ENCODE measurements around the gene EPHB3.

DNA sequence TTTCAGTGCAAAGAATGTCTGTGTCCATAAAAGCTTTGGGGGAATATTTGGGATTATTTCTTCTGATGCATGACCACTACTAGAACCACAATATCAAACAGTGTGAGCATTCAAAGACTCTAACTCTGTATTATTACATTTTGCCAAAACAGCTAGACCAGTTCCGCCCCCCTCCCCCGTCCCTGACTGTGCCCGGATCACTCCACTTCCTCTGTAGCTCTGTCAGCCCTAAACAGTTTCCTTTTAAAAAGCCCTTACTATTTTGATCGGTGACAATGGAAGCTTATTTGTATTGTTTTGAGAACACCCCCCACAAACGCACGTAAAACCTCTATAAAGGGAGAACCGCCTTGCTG, 36.6 kb upstream of the EPHB3 start:
- TF ChIP-seq, protein P1, sequence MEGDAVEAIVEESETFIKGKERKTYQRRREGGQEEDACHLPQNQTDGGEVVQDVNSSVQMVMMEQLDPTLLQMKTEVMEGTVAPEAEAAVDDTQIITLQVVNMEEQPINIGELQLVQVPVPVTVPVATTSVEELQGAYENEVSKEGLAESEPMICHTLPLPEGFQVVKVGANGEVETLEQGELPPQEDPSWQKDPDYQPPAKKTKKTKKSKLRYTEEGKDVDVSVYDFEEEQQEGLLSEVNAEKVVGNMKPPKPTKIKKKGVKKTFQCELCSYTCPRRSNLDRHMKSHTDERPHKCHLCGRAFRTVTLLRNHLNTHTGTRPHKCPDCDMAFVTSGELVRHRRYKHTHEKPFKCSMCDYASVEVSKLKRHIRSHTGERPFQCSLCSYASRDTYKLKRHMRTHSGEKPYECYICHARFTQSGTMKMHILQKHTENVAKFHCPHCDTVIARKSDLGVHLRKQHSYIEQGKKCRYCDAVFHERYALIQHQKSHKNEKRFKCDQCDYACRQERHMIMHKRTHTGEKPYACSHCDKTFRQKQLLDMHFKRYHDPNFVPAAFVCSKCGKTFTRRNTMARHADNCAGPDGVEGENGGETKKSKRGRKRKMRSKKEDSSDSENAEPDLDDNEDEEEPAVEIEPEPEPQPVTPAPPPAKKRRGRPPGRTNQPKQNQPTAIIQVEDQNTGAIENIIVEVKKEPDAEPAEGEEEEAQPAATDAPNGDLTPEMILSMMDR (IDR thresholded peaks at IDR 0.05; ENCODE audit: low read length), result no peak
- TF ChIP-seq EZH2 (optimal IDR thresholded peaks at IDR 0.05; ENCODE audit: low read depth, low read length), result no peak
